Peyer's patch (tissue), 4 donors: Measurements from ENCODE around the gene SWAP70. TPM values are rescaled to one million over a fixed set of nuclear protein-coding genes. Genes with fewer than 3 reads are reported as not detected.
A peak's percentile ranks its signal among the peaks of the same experiment; 100 is the strongest.
"Not testable (repeated sequence)": the region's sequence is repeated elsewhere in the genome, so short reads cannot be mapped to it uniquely, and the experiment has no call there.

ENCODE experiments used
- DNase-seq, 3 donors: peaks; one replicate each; pipeline ENCODE4 v3.0.0-alpha.2; 2017 to 2019
- H3K27ac ChIP-seq, 4 donors: fragments of 200-600 bp; sonication (generic); one replicate each; pipeline ENCODE4 v1.5.1; 2016 to 2019
- H3K27me3 ChIP-seq, 2 donors: fragments of 200-600 bp; sonication (generic); one replicate each; pipeline ENCODE4 v1.5.1; 2019
- H3K36me3 ChIP-seq, 3 donors: fragments of 200-600 bp; sonication (generic); one replicate each; pipeline ENCODE4 v1.5.1; 2016 to 2019
- H3K4me1 ChIP-seq, 4 donors: fragments of 200-600 bp; sonication (generic); one replicate each; pipeline ENCODE4 v1.5.1; 2016 to 2019
- H3K4me3 ChIP-seq, 4 donors: fragments of 200-600 bp; sonication (generic); 1 replicate in 3 of 4; 2 replicates in 1 of 4; pipeline ENCODE4 v1.5.1; 2016 to 2019; ENCODE audit warnings: mild to moderate bottlenecking in 1 of 4
- H3K9me3 ChIP-seq, 4 donors: fragments of 200-600 bp; sonication (generic); one replicate each; pipeline ENCODE4 v1.5.1; 2016 to 2019; ENCODE audit warnings: mild to moderate bottlenecking in 1 of 4
- CTCF ChIP-seq, 6 experiments: fragments of 450-650 bp in 4 of 6; fragments of 200-600 bp in 2 of 6; sonication (generic) in 1 of 6; IDR thresholded peaks; one replicate each; pipeline ENCODE4 v1.5.1; 2017 to 2019; ENCODE audit warnings: antibody characterized with exemption in 6 of 6, mild to moderate bottlenecking in 3 of 6, moderate library complexity in 1 of 6
- POLR2A ChIP-seq, 2 donors: fragments of 450-650 bp; IDR thresholded peaks; one replicate each; pipeline ENCODE4 v1.5.1; 2017; ENCODE audit warnings: antibody characterized with exemption in 2 of 2, mild to moderate bottlenecking in 2 of 2, moderate library complexity in 2 of 2
- total RNA-seq, 4 donors: library from RNA; depleted of rRNA; stranded (reverse); fragments of >200 nt; gene quantifications; one replicate each; pipeline ENCODE4 v1.1.0, GENCODE V29; 2016

SWAP70 gene
- total RNA-seq, 4 donors from 2014 or later, result 16.8 to 62.7 (median 26.1) TPM

GRCh38 chr11:9739123-9739900, 75.4 kb downstream of the SWAP70 start:
- H3K4me3 ChIP-seq, result no peak overlapping the region
- H3K27me3 ChIP-seq, result no peaks in the 10 kb centered on the region
- peak overlapping the region in 2 of 4 donors; percentile 42 to 75 for H3K27ac ChIP-seq
- peaks cover 0 to 13% (median 6%) of the 10 kb centered on the region in 4 donors for H3K4me1 ChIP-seq
- H3K9me3 ChIP-seq, result no peaks in the 10 kb centered on the region
- no peak for DNase-seq
- peaks cover 0 to 26% (median 0%) of the 10 kb centered on the region in 3 donors for H3K36me3 ChIP-seq
- TF ChIP-seq CTCF (IDR thresholded peaks at IDR 0.05), result no peak
- TF ChIP-seq POLR2A (IDR thresholded peaks at IDR 0.05), result no peak

GRCh38 chr11:9740202-9740883, 76.5 kb downstream of the SWAP70 start:
- H3K4me1 ChIP-seq, result peaks cover 0 to 13% (median 6%) of the 10 kb centered on the region in 4 donors
- no peaks in the 10 kb centered on the region for H3K9me3 ChIP-seq
- peak overlapping the region in 3 of 4 donors; percentile 14 to 75 (median 59) for H3K27ac ChIP-seq
- no peaks in the 10 kb centered on the region for H3K27me3 ChIP-seq
- TF ChIP-seq CTCF (IDR thresholded peaks at IDR 0.05) (no peak), POLR2A (IDR thresholded peaks at IDR 0.05) (no peak)
- H3K4me3 ChIP-seq, result no peak overlapping the region
- peak in 2 of 3 donors; percentile 59 to 82 for DNase-seq
- peaks cover 0 to 26% (median 0%) of the 10 kb centered on the region in 3 donors for H3K36me3 ChIP-seq

DNA sequence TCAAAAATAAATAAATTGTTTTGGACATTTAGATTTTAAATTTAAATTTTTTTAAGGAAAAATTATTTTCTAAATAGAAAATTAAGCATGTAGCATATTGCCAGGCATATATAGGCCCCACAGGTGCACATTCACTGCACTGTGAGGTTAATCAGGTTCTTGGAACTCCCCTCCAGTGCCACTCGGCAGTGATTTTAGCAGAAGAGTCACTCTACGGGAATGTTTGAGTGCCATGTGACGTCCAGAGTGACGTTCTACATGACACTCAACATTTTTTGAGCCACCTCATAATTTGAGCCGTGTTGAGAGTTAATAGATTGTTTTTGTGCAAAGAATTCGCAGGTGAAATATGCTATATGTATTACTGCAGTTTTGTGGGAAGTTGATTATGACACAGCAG, 77.4 kb downstream of the SWAP70 start:
- peak overlapping the region in 1 of 4 donors; percentile 12 for H3K27ac ChIP-seq
- H3K27me3 ChIP-seq, result no peaks in the 10 kb centered on the region
- DNase-seq, result no peak
- no peaks in the 10 kb centered on the region for H3K9me3 ChIP-seq
- H3K36me3 ChIP-seq, result peaks cover 0 to 26% (median 0%) of the 10 kb centered on the region in 3 donors
- peaks cover 0 to 14% (median 7%) of the 10 kb centered on the region in 4 donors for H3K4me1 ChIP-seq
- no peak overlapping the region for H3K4me3 ChIP-seq
- no peak for TF ChIP-seq CTCF (IDR thresholded peaks at IDR 0.05)

DNA sequence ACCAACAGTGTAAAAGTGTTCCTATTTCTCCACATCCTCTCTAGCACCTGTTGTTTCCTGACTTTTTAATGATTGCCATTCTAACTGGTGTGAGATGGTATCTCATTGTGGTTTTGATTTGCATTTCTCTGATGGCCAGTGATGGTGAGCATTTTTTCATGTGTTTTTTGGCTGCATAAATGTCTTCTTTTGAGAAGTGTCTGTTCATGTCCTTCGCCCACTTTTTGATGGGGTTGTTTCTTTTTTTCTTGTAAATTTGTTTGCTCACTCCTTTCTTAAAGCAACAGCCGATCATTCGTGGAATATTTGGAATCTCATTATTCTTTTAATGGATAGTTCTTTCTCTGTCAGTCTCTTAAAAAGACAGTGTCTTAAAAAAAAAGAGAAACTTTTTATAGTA, 79.6 kb downstream of the SWAP70 start:
- DNase-seq, H3K9me3 ChIP-seq, H3K27me3 ChIP-seq, H3K4me3 ChIP-seq: not testable (repeated sequence)
- Histone ChIP-seq H3K36me3 (peaks cover 0 to 22% (median 0%) of the 10 kb centered on the region in 3 donors), H3K27ac (peak overlapping the region in 1 of 4 donors; percentile 71), H3K4me1 (peaks cover 0 to 22% (median 7%) of the 10 kb centered on the region in 4 donors)

GRCh38 chr11:9745411-9746211, 81.7 kb downstream of the SWAP70 start:
- peak overlapping the region in 2 of 4 donors; percentile 48 to 71 for H3K27ac ChIP-seq

More at GRCh38 chr11:9745411-9746211, 81.7 kb downstream of the SWAP70 start:
- TF ChIP-seq POLR2A (IDR thresholded peaks at IDR 0.05), result no peak
- TF ChIP-seq CTCF (IDR thresholded peaks at IDR 0.05), result no peak
- Histone ChIP-seq H3K4me3 (no peak overlapping the region), H3K36me3 (peaks cover 0 to 38% (median 0%) of the 10 kb centered on the region in 3 donors), H3K27me3 (no peaks in the 10 kb centered on the region), H3K4me1 (peaks cover 0 to 16% (median 3%) of the 10 kb centered on the region in 4 donors), H3K9me3 (no peaks in the 10 kb centered on the region)
- DNase-seq, result peak in 1 of 3 donors; percentile 57
